Measurements from ENCODE around the gene MYLK4. TPM values are rescaled to one million over a fixed set of nuclear protein-coding genes. Genes with fewer than 3 reads are reported as not detected.

Gene MYLK4
- total and polyA plus RNA-seq, 2 of the 13 experiments (the other 11 are each of a cell fraction or from before 2014, with no cell fraction given), result 0.26 to 0.29 TPM

GRCh38 chr6:2636672-2637071 lies 114.0 kb downstream of the MYLK4 start:
- no peaks in the 10 kb centered on the region for H4K20me1 ChIP-seq (ENCODE audit: insufficient read depth, low read length)
- H3K9me3 ChIP-seq (ENCODE audit: low read length), result no peaks in the 10 kb centered on the region
- no peak overlapping the region for H2AFZ ChIP-seq (ENCODE audit: low read length)
- H3K27ac ChIP-seq (ENCODE audit: extremely low read length, insufficient read depth, low read length), result no peak overlapping the region
- 59% methylated on average over 19 of the region's 19 CpGs for WGBS (ENCODE audit: low lambda C conversion rate)
- no TSS peak for BruUV-seq (replicated peaks)
- H3K79me2 ChIP-seq (ENCODE audit: insufficient read depth, low read length), result no peaks in the 10 kb centered on the region
- ATAC-seq, result no peak
- no peak overlapping the region for H3K9ac ChIP-seq (ENCODE audit: insufficient read depth, low read depth, low read length)
- ChIA-PET POLR2A (no interaction called here), CTCF (ENCODE audit: low intra/inter-chr PET ratio, low total read pairs) (no interaction called here)
- no peak overlapping the region for H3K4me3 ChIP-seq (replicated peaks in 1 of 3; ENCODE audit: insufficient read depth in 1 of 3, low read depth in 2 of 3, low read length in 3 of 3)
- peaks cover 1 to 78% of the 10 kb centered on the region in 2 experiments for H3K27me3 ChIP-seq (ENCODE audit: control insufficient read depth in 1 of 2, insufficient read depth in 2 of 2, low read length in 2 of 2)
- intact Hi-C loops (cut with micrococcal nuclease; ENCODE audit: unreplicated experiment), result loop anchor here (10.0 kb wide), 1 partner anchor 58 kb away; no protein-coding TSS in a partner anchor
- H3K4me1 ChIP-seq (ENCODE audit: insufficient read depth, low read length), result peaks cover 18% of the 10 kb centered on the region
- no peaks in the 10 kb centered on the region for H3K36me3 ChIP-seq (replicated peaks in 1 of 2; ENCODE audit: control insufficient read depth in 1 of 2, insufficient read depth in 2 of 2, low read length in 2 of 2)
- no peak for DNase-seq (ENCODE audit: low spot score)
- H3K4me2 ChIP-seq (ENCODE audit: low read depth, low read length), result no peak overlapping the region
- FAIRE-seq, result no peak
- TF ChIP-seq CREB1 (IDR thresholded peaks at IDR 0.05), result no peak
- TF ChIP-seq CREB1 (CRISPR knock-in tag; IDR thresholded peaks at IDR 0.05), result no peak
- no peak for TF ChIP-seq LBX2 (CRISPR knock-in tag; IDR thresholded peaks at IDR 0.05; ENCODE audit: borderline replicate concordance)
- TF ChIP-seq ATF4 (CRISPR knock-in tag; IDR thresholded peaks at IDR 0.05), result no peak
- no peak for TF ChIP-seq GABPB1 (CRISPR knock-in tag; IDR thresholded peaks at IDR 0.05)
- no peak for TF ChIP-seq TEF (CRISPR knock-in tag; IDR thresholded peaks at IDR 0.05)
- no peak for TF ChIP-seq JDP2 (CRISPR knock-in tag; IDR thresholded peaks at IDR 0.05; ENCODE audit: borderline replicate concordance)
- no peak for TF ChIP-seq TARDBP (CRISPR knock-in tag; IDR thresholded peaks at IDR 0.05)
- TF ChIP-seq ZNF337 (CRISPR knock-in tag; IDR thresholded peaks at IDR 0.05; ENCODE audit: borderline replicate concordance, low read depth), result no peak
- TF ChIP-seq ZNF335 (CRISPR knock-in tag; IDR thresholded peaks at IDR 0.05), result no peak
- no peak for TF ChIP-seq ZBTB14 (CRISPR knock-in tag; IDR thresholded peaks at IDR 0.05)
- no peak for TF ChIP-seq FLYWCH1 (CRISPR knock-in tag; IDR thresholded peaks at IDR 0.05)
- in situ Hi-C loops (cut with HindIII; ENCODE audit: extremely low pct_ligation_motif_present, low pct_unique_long_range_greater_than_20kb), result loop anchor here (10.0 kb wide), 1 partner anchor 432 kb away; no protein-coding TSS in a partner anchor

All from HepG2 (cell line).